OCI-LY7 (cell line): ENCODE data around the gene NAA40. TPM values are rescaled to one million over a fixed set of nuclear protein-coding genes. Genes with fewer than 3 reads are reported as not detected.

Experiments
- BruUV-seq: library from RNA; stranded (reverse); fragments of 400-500 nt; replicated peaks from 2 replicates; lab custom pipeline; 2021; lab: Mats Ljungman, UMichigan
- CTCF ChIA-PET: fragments of 300-600 bp; sonication (Branson Sonifier 250); formaldehyde crosslinking; loops from one replicate; lab custom pipeline; 2022; ENCODE audit warnings: antibody characterized with exemption; ENCODE audit not compliant: unreplicated experiment; lab: Charles Lee
- POLR2A ChIA-PET: fragments of 300-600 bp; sonication (Branson Sonifier 250); formaldehyde crosslinking; loops from one replicate; lab custom pipeline; 2022; ENCODE audit warnings: antibody characterized with exemption; lab: Charles Lee
- DNase-seq: peaks from one replicate; pipeline ENCODE4 v3.0.0-alpha.2; 2015; ENCODE audit warnings: low spot score
- H2AFZ ChIP-seq: fragments of 200-600 bp; sonication (generic), shearing (Covaris generic); 2 replicates; pipeline ENCODE4 v1.6.1; 2014; ENCODE audit warnings: mild to moderate bottlenecking, antibody characterized with exemption, low read length, moderate library complexity
- H3K27ac ChIP-seq: fragments of 200-600 bp; sonication (generic); 2 replicates; pipeline ENCODE4 v1.5.1; 2014; ENCODE audit warnings: mixed run types, low read depth, mild to moderate bottlenecking, moderate library complexity, low read length, inconsistent platforms; ENCODE audit not compliant: poor library complexity, severe bottlenecking
- H3K36me3 ChIP-seq: fragments of 200-600 bp; sonication (generic); 2 replicates; pipeline ENCODE4 v1.6.1; 2014; ENCODE audit warnings: mild to moderate bottlenecking, antibody characterized with exemption, low read length, moderate library complexity, mixed read lengths; ENCODE audit not compliant: insufficient read depth
- H3K4me1 ChIP-seq: fragments of 200-600 bp; sonication (generic); 2 replicates; pipeline ENCODE4 v1.5.1; 2014; ENCODE audit warnings: mild to moderate bottlenecking, low read length; ENCODE audit not compliant: insufficient read depth, poor library complexity, severe bottlenecking
- H3K4me2 ChIP-seq: fragments of 200-600 bp; sonication (generic); 2 replicates; pipeline ENCODE4 v1.6.1; 2014; ENCODE audit warnings: mild to moderate bottlenecking, low read length
- H3K4me3 ChIP-seq: fragments of 200-600 bp; sonication (generic); 2 replicates; pipeline ENCODE4 v1.5.1; 2014; ENCODE audit warnings: mild to moderate bottlenecking, low read depth, low read length; ENCODE audit not compliant: poor library complexity, severe bottlenecking
- H3K79me2 ChIP-seq: fragments of 200-600 bp; sonication (generic); 2 replicates; pipeline ENCODE4 v1.6.1; 2016; ENCODE audit warnings: low read depth, mild to moderate bottlenecking, low read length, moderate library complexity, mixed read lengths; ENCODE audit not compliant: insufficient read depth
- H3K9me2 ChIP-seq: fragments of 200-600 bp; sonication (generic); 2 replicates; pipeline ENCODE4 v1.6.1; 2016; ENCODE audit warnings: mild to moderate bottlenecking, low read length, mixed read lengths; ENCODE audit not compliant: insufficient read depth
- H3K9me3 ChIP-seq: fragments of 200-600 bp; sonication (generic); 2 replicates; pipeline ENCODE4 v1.6.1; 2014; ENCODE audit warnings: mild to moderate bottlenecking, mixed run types, low read length, mixed read lengths
- H4K20me1 ChIP-seq: fragments of 200-600 bp; sonication (generic); 2 replicates; pipeline ENCODE4 v1.6.1; 2014; ENCODE audit warnings: mild to moderate bottlenecking, antibody characterized with exemption, low read length, moderate library complexity, mixed read lengths; ENCODE audit not compliant: insufficient read depth
- CTCF ChIP-seq: fragments of 200-600 bp; sonication (generic); conservative IDR thresholded peaks from 2 replicates; pipeline ENCODE4 v1.5.1; 2014; ENCODE audit warnings: mild to moderate bottlenecking, antibody characterized with exemption, low read length, moderate library complexity, mixed read lengths
- EZH2phosphoT487 ChIP-seq: fragments of 200-600 bp; sonication (generic); IDR thresholded peaks from 2 replicates; pipeline ENCODE4 v1.6.1; 2018; ENCODE audit warnings: low read depth, borderline replicate concordance, mild to moderate bottlenecking, mixed run types, antibody characterized with exemption, low read length, moderate library complexity, mixed read lengths
- intact Hi-C: fragments of 100-400 bp; cut with micrococcal nuclease; formaldehyde crosslinking; loops from one replicate; pipeline ENCODE4 v1.10.0; 2022; ENCODE audit not compliant: unreplicated experiment
- total RNA-seq, 2 experiments: library from RNA; depleted of rRNA in 1 of 2; stranded (reverse); fragments of >200 nt in 1 of 2; shearing (Covaris generic) in 1 of 2; gene quantifications; 2 replicates each; pipeline ENCODE4 v1.2.3, GENCODE V29; 2014 to 2022

Gene NAA40
- total RNA-seq, 2 experiments from 2014 or later, result 24.5 to 45.5 TPM

- H3K4me2 ChIP-seq, result no peak overlapping the region
- H2AFZ ChIP-seq, result no peak overlapping the region
- CTCF ChIA-PET, result no interaction called here
- H3K4me3 ChIP-seq, result no peak overlapping the region
- no peak for TF ChIP-seq CTCF
- no peak for TF ChIP-seq EZH2phosphoT487
- H3K27ac ChIP-seq, result no peak overlapping the region
- no peak for DNase-seq
- H3K4me1 ChIP-seq, result no peaks in the 10 kb centered on the region
- BruUV-seq, result no TSS peak
- peaks cover 60% of the 10 kb centered on the region for H3K36me3 ChIP-seq
- no peaks in the 10 kb centered on the region for H3K9me3 ChIP-seq
- intact Hi-C loops, result loop anchor here (5.0 kb wide), 1 partner anchor 39 kb away; no protein-coding TSS in a partner anchor
- H4K20me1 ChIP-seq, result no peaks in the 10 kb centered on the region
- no peaks in the 10 kb centered on the region for H3K79me2 ChIP-seq
- POLR2A ChIA-PET, result no interaction called here
- H3K9me2 ChIP-seq, result no peaks in the 10 kb centered on the region
These were observed 30.8 kb upstream of the NAA40 start for GRCh38 chr11:63907808-63908530.

GRCh38 chr11:63908631-63909401, 30.0 kb upstream of the NAA40 start:
- H3K9me3 ChIP-seq, result no peaks in the 10 kb centered on the region
- H3K4me3 ChIP-seq, result no peak overlapping the region
- intact Hi-C loops, result loop anchor here (5.0 kb wide), 1 partner anchor 38 kb away; no protein-coding TSS in a partner anchor
- ChIA-PET CTCF (no interaction called here), POLR2A (no interaction called here)
- no TSS peak for BruUV-seq
- no peak for DNase-seq
- no peaks in the 10 kb centered on the region for H3K4me1 ChIP-seq
- no peak overlapping the region for H3K27ac ChIP-seq
- H4K20me1 ChIP-seq, result no peaks in the 10 kb centered on the region
- TF ChIP-seq CTCF (no peak), EZH2phosphoT487 (no peak)
- H3K79me2 ChIP-seq, result no peaks in the 10 kb centered on the region
- H3K4me2 ChIP-seq, result no peak overlapping the region
- H3K9me2 ChIP-seq, result no peaks in the 10 kb centered on the region
- peaks cover 52% of the 10 kb centered on the region for H3K36me3 ChIP-seq
- no peak overlapping the region for H2AFZ ChIP-seq
